ENCODE data around the gene SMPDL3A. TPM values are rescaled to one million over a fixed set of nuclear protein-coding genes. Genes with fewer than 3 reads are reported as not detected.

Gene SMPDL3A
- polyA plus RNA-seq, 3 donors = 12.4 to 13.4 (median 13.3) TPM

GRCh38 chr6:122770835-122771601, 18.0 kb upstream of the SMPDL3A start:
- DNase-seq = no peak

- DNase-seq = no peak
Observed at GRCh38 chr6:122772724-122773415, 16.2 kb upstream of the SMPDL3A start.

- no peak for DNase-seq
Observed at GRCh38 chr6:122775975-122776374, 13.1 kb upstream of the SMPDL3A start.

- no peak for DNase-seq
Observed at GRCh38 chr6:122778302-122778701, 10.8 kb upstream of the SMPDL3A start.

- no peak for DNase-seq
Observed at GRCh38 chr6:122778985-122779661, 9.9 kb upstream of the SMPDL3A start.

GRCh38 chr6:122779667-122780066, 9.4 kb upstream of the SMPDL3A start, which contains the start of gene FABP7:
TSS of gene FABP7 (plus strand) at chr6:122779716. CDS start at chr6:122779795, 79 bp downstream.
- DNase-seq = no peak

GRCh38 chr6:122780114-122780513, 8.9 kb upstream of the SMPDL3A start:
- no peak for DNase-seq

- DNase-seq = no peak
Observed at GRCh38 chr6:122781716-122782115, 7.3 kb upstream of the SMPDL3A start.

- DNase-seq = no peak
Observed at GRCh38 chr6:122783401-122783800, 5.7 kb upstream of the SMPDL3A start.

GRCh38 chr6:122785891-122786290, 3.2 kb upstream of the SMPDL3A start:
- DNase-seq = no peak

- no peak for DNase-seq
Observed at GRCh38 chr6:122787721-122788120, 1.3 kb upstream of the SMPDL3A start.

GRCh38 chr6:122788208-122788607, 850 bp upstream of the SMPDL3A start:
- DNase-seq = no peak

- DNase-seq = peak; percentile 76
Observed at GRCh38 chr6:122788663-122789181, 336 bp upstream of the SMPDL3A start.

GRCh38 chr6:122790028-122790422, 967 bp downstream of the SMPDL3A start:
- no peak for DNase-seq

- DNase-seq = no peak
Observed at GRCh38 chr6:122790423-122791309, 1.6 kb downstream of the SMPDL3A start.

- DNase-seq = no peak
Observed at GRCh38 chr6:122791310-122791679, 2.2 kb downstream of the SMPDL3A start.

GRCh38 chr6:122792766-122793165, 3.7 kb downstream of the SMPDL3A start:
- no peak for DNase-seq

GRCh38 chr6:122797537-122797936, 8.5 kb downstream of the SMPDL3A start:
- DNase-seq = no peak

GRCh38 chr6:122798099-122798641, 9.1 kb downstream of the SMPDL3A start:
- no peak for DNase-seq

- DNase-seq = no peak
Observed at GRCh38 chr6:122799140-122799745, 10.2 kb downstream of the SMPDL3A start.

Measured in renal pelvis (tissue), 4 donors.